Measurements from ENCODE around the gene GRIP2.

DNA sequence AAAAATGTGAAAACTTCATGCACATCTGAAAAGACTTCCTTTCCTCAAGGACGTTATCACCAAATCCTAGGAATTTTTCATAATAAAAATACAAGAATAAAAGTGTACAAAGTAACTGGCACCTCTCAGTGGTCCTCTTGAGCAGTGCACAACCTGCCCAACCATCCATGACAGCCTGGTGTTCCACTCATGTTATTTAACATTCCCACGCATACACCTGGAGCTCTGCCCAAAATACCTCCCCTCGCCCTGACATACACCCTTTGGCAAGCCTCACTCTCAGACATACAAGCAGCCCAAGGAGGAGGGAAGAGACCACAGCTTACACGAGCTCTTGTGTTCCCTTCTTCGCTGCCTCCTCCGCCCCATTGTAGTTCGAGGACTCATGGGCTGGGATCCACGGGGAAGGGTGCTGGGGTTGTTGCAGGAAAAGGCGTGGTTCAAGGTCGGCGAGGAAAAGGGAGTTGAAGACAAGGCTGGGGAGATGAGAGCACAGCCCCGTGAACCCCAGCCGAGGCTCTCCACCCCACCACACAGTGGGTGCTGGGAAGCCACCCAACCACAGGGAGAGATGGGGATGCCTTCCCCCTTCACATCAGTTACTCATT is 23.3 kb downstream of the GRIP2 start:
- TF ChIP-seq, protein P1, sequence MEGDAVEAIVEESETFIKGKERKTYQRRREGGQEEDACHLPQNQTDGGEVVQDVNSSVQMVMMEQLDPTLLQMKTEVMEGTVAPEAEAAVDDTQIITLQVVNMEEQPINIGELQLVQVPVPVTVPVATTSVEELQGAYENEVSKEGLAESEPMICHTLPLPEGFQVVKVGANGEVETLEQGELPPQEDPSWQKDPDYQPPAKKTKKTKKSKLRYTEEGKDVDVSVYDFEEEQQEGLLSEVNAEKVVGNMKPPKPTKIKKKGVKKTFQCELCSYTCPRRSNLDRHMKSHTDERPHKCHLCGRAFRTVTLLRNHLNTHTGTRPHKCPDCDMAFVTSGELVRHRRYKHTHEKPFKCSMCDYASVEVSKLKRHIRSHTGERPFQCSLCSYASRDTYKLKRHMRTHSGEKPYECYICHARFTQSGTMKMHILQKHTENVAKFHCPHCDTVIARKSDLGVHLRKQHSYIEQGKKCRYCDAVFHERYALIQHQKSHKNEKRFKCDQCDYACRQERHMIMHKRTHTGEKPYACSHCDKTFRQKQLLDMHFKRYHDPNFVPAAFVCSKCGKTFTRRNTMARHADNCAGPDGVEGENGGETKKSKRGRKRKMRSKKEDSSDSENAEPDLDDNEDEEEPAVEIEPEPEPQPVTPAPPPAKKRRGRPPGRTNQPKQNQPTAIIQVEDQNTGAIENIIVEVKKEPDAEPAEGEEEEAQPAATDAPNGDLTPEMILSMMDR (IDR thresholded peaks at IDR 0.05; ENCODE audit: low read depth, low read length), result no peak
- no peak for TF ChIP-seq POLR2A (IDR thresholded peaks at IDR 0.05; ENCODE audit: extremely low read depth, insufficient read length)
- TF ChIP-seq, protein P2, sequence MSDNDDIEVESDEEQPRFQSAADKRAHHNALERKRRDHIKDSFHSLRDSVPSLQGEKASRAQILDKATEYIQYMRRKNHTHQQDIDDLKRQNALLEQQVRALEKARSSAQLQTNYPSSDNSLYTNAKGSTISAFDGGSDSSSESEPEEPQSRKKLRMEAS (IDR thresholded peaks at IDR 0.05; ENCODE audit: low read depth, low read length), result no peak
- TF ChIP-seq MYC (IDR thresholded peaks at IDR 0.05; ENCODE audit: low read depth, low read length), result no peak
